ENCODE results near the gene GP9.

GRCh38 chr3:129018751-129019150 lies 41.8 kb upstream of the GP9 start:
- TF ChIP-seq CTCF (conservative IDR thresholded peaks at IDR 0.05) (no peak), EZH2 (IDR thresholded peaks at IDR 0.05; ENCODE audit: low read depth) (no peak)
